ENCODE measurements around the gene MS4A7.

The MS4A7 gene

GRCh38 chr11:60390419-60390818 is 12.1 kb downstream of the MS4A7 start:
- no peak overlapping the region for H3K9ac ChIP-seq (ENCODE audit: low read length in 5 of 5)
- no peaks in the 10 kb centered on the region for H3K9me3 ChIP-seq (ENCODE audit: control insufficient read depth in 5 of 5, low read length in 5 of 5)
- peaks cover 0 to 17% (median 10%) of the 10 kb centered on the region in 5 donors for H3K4me1 ChIP-seq (ENCODE audit: control insufficient read depth in 5 of 5, insufficient read depth in 5 of 5, low read length in 5 of 5)
- peaks cover 0 to 20% (median 0%) of the 10 kb centered on the region in 5 donors for H3K36me3 ChIP-seq (ENCODE audit: control insufficient read depth in 5 of 5, insufficient read depth in 5 of 5, low read length in 5 of 5)
- H3K27me3 ChIP-seq (ENCODE audit: control insufficient read depth in 5 of 5, insufficient read depth in 4 of 5, low read length in 5 of 5) = no peaks in the 10 kb centered on the region
- H3K27ac ChIP-seq (ENCODE audit: low read depth, low read length) = no peak overlapping the region
- H3K4me3 ChIP-seq (ENCODE audit: low read depth in 1 of 5, low read length in 5 of 5) = no peak overlapping the region

- peak overlapping the region in 1 of 5 donors; percentile 33 for H3K9ac ChIP-seq (ENCODE audit: low read length in 5 of 5)
- H3K9me3 ChIP-seq (ENCODE audit: control insufficient read depth in 5 of 5, low read length in 5 of 5) = no peaks in the 10 kb centered on the region
- H3K27ac ChIP-seq (ENCODE audit: low read depth, low read length) = no peak overlapping the region
- H3K27me3 ChIP-seq (ENCODE audit: control insufficient read depth in 5 of 5, insufficient read depth in 4 of 5, low read length in 5 of 5) = no peaks in the 10 kb centered on the region
- H3K4me3 ChIP-seq (ENCODE audit: low read depth in 1 of 5, low read length in 5 of 5) = no peak overlapping the region
- peaks cover 0 to 17% (median 10%) of the 10 kb centered on the region in 5 donors for H3K4me1 ChIP-seq (ENCODE audit: control insufficient read depth in 5 of 5, insufficient read depth in 5 of 5, low read length in 5 of 5)
- H3K36me3 ChIP-seq (ENCODE audit: control insufficient read depth in 5 of 5, insufficient read depth in 5 of 5, low read length in 5 of 5) = peaks cover 0 to 10% (median 0%) of the 10 kb centered on the region in 5 donors
Measured at GRCh38 chr11:60392361-60392760, 14.0 kb downstream of the MS4A7 start.

GRCh38 chr11:60393016-60393415 is 14.7 kb downstream of the MS4A7 start:
- no peaks in the 10 kb centered on the region for H3K27me3 ChIP-seq (ENCODE audit: control insufficient read depth in 5 of 5, insufficient read depth in 4 of 5, low read length in 5 of 5)
- H3K27ac ChIP-seq (ENCODE audit: low read depth, low read length) = peak overlapping the region; percentile 1
- no peak overlapping the region for H3K9ac ChIP-seq (ENCODE audit: low read length in 5 of 5)

GRCh38 chr11:60394666-60395380 is 16.5 kb downstream of the MS4A7 start:
- Histone ChIP-seq H3K36me3 (ENCODE audit: control insufficient read depth in 5 of 5, insufficient read depth in 5 of 5, low read length in 5 of 5) (no peaks in the 10 kb centered on the region), H3K27ac (ENCODE audit: low read depth, low read length) (no peak overlapping the region), H3K9me3 (ENCODE audit: control insufficient read depth in 5 of 5, low read length in 5 of 5) (no peaks in the 10 kb centered on the region), H3K4me1 (ENCODE audit: control insufficient read depth in 5 of 5, insufficient read depth in 5 of 5, low read length in 5 of 5) (peaks cover 0 to 17% (median 10%) of the 10 kb centered on the region in 5 donors), H3K27me3 (ENCODE audit: control insufficient read depth in 5 of 5, insufficient read depth in 4 of 5, low read length in 5 of 5) (no peaks in the 10 kb centered on the region), H3K4me3 (ENCODE audit: low read depth in 1 of 5, low read length in 5 of 5) (no peak overlapping the region), H3K9ac (ENCODE audit: low read length in 5 of 5) (no peak overlapping the region)

More at GRCh38 chr11:60393016-60393415, 14.7 kb downstream of the MS4A7 start:
- Histone ChIP-seq H3K36me3 (ENCODE audit: control insufficient read depth in 5 of 5, insufficient read depth in 5 of 5, low read length in 5 of 5) (peaks cover 0 to 7% (median 0%) of the 10 kb centered on the region in 5 donors), H3K4me1 (ENCODE audit: control insufficient read depth in 5 of 5, insufficient read depth in 5 of 5, low read length in 5 of 5) (peaks cover 0 to 17% (median 10%) of the 10 kb centered on the region in 5 donors), H3K9me3 (ENCODE audit: control insufficient read depth in 5 of 5, low read length in 5 of 5) (no peaks in the 10 kb centered on the region), H3K4me3 (ENCODE audit: low read depth in 1 of 5, low read length in 5 of 5) (no peak overlapping the region)

GRCh38 chr11:60396382-60396781 is 18.1 kb downstream of the MS4A7 start, which contains the start of gene MS4A14:
Gene MS4A14 (plus strand): TSS chr11:60396459. CDS start chr11:60396579, 120 bp downstream.
- H3K4me1 ChIP-seq (ENCODE audit: control insufficient read depth in 5 of 5, insufficient read depth in 5 of 5, low read length in 5 of 5) = peaks cover 0 to 17% (median 10%) of the 10 kb centered on the region in 5 donors
- H3K9ac ChIP-seq (ENCODE audit: low read length in 5 of 5) = no peak within 1 kb of the TSS
- no peaks in the 10 kb centered on the region for H3K9me3 ChIP-seq (ENCODE audit: control insufficient read depth in 5 of 5, low read length in 5 of 5)
- no peak within 1 kb of the TSS for H3K4me3 ChIP-seq (ENCODE audit: low read depth in 1 of 5, low read length in 5 of 5)
- no peaks in the 10 kb centered on the region for H3K36me3 ChIP-seq (ENCODE audit: control insufficient read depth in 5 of 5, insufficient read depth in 5 of 5, low read length in 5 of 5)
- H3K27ac ChIP-seq (ENCODE audit: low read depth, low read length) = peak within 1 kb of the TSS; percentile 4
- no peaks in the 10 kb centered on the region for H3K27me3 ChIP-seq (ENCODE audit: control insufficient read depth in 5 of 5, insufficient read depth in 4 of 5, low read length in 5 of 5)

GRCh38 chr11:60396799-60397198 is 18.5 kb downstream of the MS4A7 start:
- Histone ChIP-seq H3K9me3 (ENCODE audit: control insufficient read depth in 5 of 5, low read length in 5 of 5) (no peaks in the 10 kb centered on the region), H3K4me3 (ENCODE audit: low read depth in 1 of 5, low read length in 5 of 5) (no peak overlapping the region), H3K27me3 (ENCODE audit: control insufficient read depth in 5 of 5, insufficient read depth in 4 of 5, low read length in 5 of 5) (no peaks in the 10 kb centered on the region), H3K9ac (ENCODE audit: low read length in 5 of 5) (no peak overlapping the region), H3K27ac (ENCODE audit: low read depth, low read length) (no peak overlapping the region), H3K4me1 (ENCODE audit: control insufficient read depth in 5 of 5, insufficient read depth in 5 of 5, low read length in 5 of 5) (peaks cover 0 to 17% (median 10%) of the 10 kb centered on the region in 5 donors), H3K36me3 (ENCODE audit: control insufficient read depth in 5 of 5, insufficient read depth in 5 of 5, low read length in 5 of 5) (no peaks in the 10 kb centered on the region)

GRCh38 chr11:60420015-60420414 is 41.7 kb downstream of the MS4A7 start:
- Histone ChIP-seq H3K4me3 (ENCODE audit: low read depth in 1 of 5, low read length in 5 of 5) (no peak overlapping the region), H3K36me3 (ENCODE audit: control insufficient read depth in 5 of 5, insufficient read depth in 5 of 5, low read length in 5 of 5) (peaks cover 0 to 3% (median 0%) of the 10 kb centered on the region in 5 donors), H3K9me3 (ENCODE audit: control insufficient read depth in 5 of 5, low read length in 5 of 5) (peaks cover 0 to 13% (median 6%) of the 10 kb centered on the region in 5 donors), H3K27me3 (ENCODE audit: control insufficient read depth in 5 of 5, insufficient read depth in 4 of 5, low read length in 5 of 5) (no peaks in the 10 kb centered on the region), H3K9ac (ENCODE audit: low read length in 5 of 5) (no peak overlapping the region), H3K27ac (ENCODE audit: low read depth, low read length) (no peak overlapping the region), H3K4me1 (ENCODE audit: control insufficient read depth in 5 of 5, insufficient read depth in 5 of 5, low read length in 5 of 5) (no peaks in the 10 kb centered on the region)

- no peak overlapping the region for H3K9ac ChIP-seq (ENCODE audit: low read length in 5 of 5)
- no peak overlapping the region for H3K4me3 ChIP-seq (ENCODE audit: low read depth in 1 of 5, low read length in 5 of 5)
- H3K27ac ChIP-seq (ENCODE audit: low read depth, low read length) = no peak overlapping the region
- peaks cover 0 to 13% (median 6%) of the 10 kb centered on the region in 5 donors for H3K9me3 ChIP-seq (ENCODE audit: control insufficient read depth in 5 of 5, low read length in 5 of 5)
- H3K27me3 ChIP-seq (ENCODE audit: control insufficient read depth in 5 of 5, insufficient read depth in 4 of 5, low read length in 5 of 5) = no peaks in the 10 kb centered on the region
- H3K36me3 ChIP-seq (ENCODE audit: control insufficient read depth in 5 of 5, insufficient read depth in 5 of 5, low read length in 5 of 5) = no peaks in the 10 kb centered on the region
- H3K4me1 ChIP-seq (ENCODE audit: control insufficient read depth in 5 of 5, insufficient read depth in 5 of 5, low read length in 5 of 5) = no peaks in the 10 kb centered on the region
Measured at GRCh38 chr11:60422609-60423008, 44.3 kb downstream of the MS4A7 start.

- Histone ChIP-seq H3K4me1 (ENCODE audit: control insufficient read depth in 5 of 5, insufficient read depth in 5 of 5, low read length in 5 of 5) (no peaks in the 10 kb centered on the region), H3K9ac (ENCODE audit: low read length in 5 of 5) (no peak overlapping the region), H3K27ac (ENCODE audit: low read depth, low read length) (no peak overlapping the region), H3K4me3 (ENCODE audit: low read depth in 1 of 5, low read length in 5 of 5) (no peak overlapping the region), H3K27me3 (ENCODE audit: control insufficient read depth in 5 of 5, insufficient read depth in 4 of 5, low read length in 5 of 5) (no peaks in the 10 kb centered on the region), H3K36me3 (ENCODE audit: control insufficient read depth in 5 of 5, insufficient read depth in 5 of 5, low read length in 5 of 5) (no peaks in the 10 kb centered on the region), H3K9me3 (ENCODE audit: control insufficient read depth in 5 of 5, low read length in 5 of 5) (no peaks in the 10 kb centered on the region)
Measured at GRCh38 chr11:60428517-60428916, 50.2 kb downstream of the MS4A7 start.

GRCh38 chr11:60429272-60429671 is 50.9 kb downstream of the MS4A7 start, which contains the start of gene MS4A5:
Gene MS4A5 (plus strand): TSS chr11:60429572. CDS start chr11:60429675, 103 bp downstream.
- Histone ChIP-seq H3K9ac (ENCODE audit: low read length in 5 of 5) (no peak within 1 kb of the TSS), H3K27ac (ENCODE audit: low read depth, low read length) (no peak within 1 kb of the TSS), H3K4me1 (ENCODE audit: control insufficient read depth in 5 of 5, insufficient read depth in 5 of 5, low read length in 5 of 5) (no peaks in the 10 kb centered on the region), H3K27me3 (ENCODE audit: control insufficient read depth in 5 of 5, insufficient read depth in 4 of 5, low read length in 5 of 5) (no peaks in the 10 kb centered on the region), H3K4me3 (ENCODE audit: low read depth in 1 of 5, low read length in 5 of 5) (no peak within 1 kb of the TSS), H3K9me3 (ENCODE audit: control insufficient read depth in 5 of 5, low read length in 5 of 5) (no peaks in the 10 kb centered on the region), H3K36me3 (ENCODE audit: control insufficient read depth in 5 of 5, insufficient read depth in 5 of 5, low read length in 5 of 5) (no peaks in the 10 kb centered on the region)

Measured in subcutaneous abdominal adipose tissue (tissue), 5 donors.